22Rv1 (cell line): ENCODE results near the gene TRPV3.

ENCODE experiments used
- CTCF ChIP-seq: fragments of 450-650 bp; IDR thresholded peaks from 2 replicates; pipeline ENCODE4 v1.5.1; 2017; ENCODE audit warnings: mild to moderate bottlenecking
- ZFX ChIP-seq: fragments of 450-650 bp; IDR thresholded peaks from 2 replicates; pipeline ENCODE4 v1.6.1; 2017; ENCODE audit warnings: antibody characterized with exemption, borderline replicate concordance

- no peak for TF ChIP-seq CTCF
- no peak for TF ChIP-seq ZFX
Observed at GRCh38 chr17:3574231-3574630, 16.6 kb upstream of the TRPV3 start.
